ENCODE measurements around the gene CIP2A.

CIP2A gene

GRCh38 chr3:108509263-108509662 is 80.0 kb downstream of the CIP2A start:
- no peak for DNase-seq

- no peak for DNase-seq
Observed at GRCh38 chr3:108507902-108508301, 81.3 kb downstream of the CIP2A start.

GRCh38 chr3:108505811-108506210 is 83.4 kb downstream of the CIP2A start:
- no peak for DNase-seq

GRCh38 chr3:108503722-108504121 is 85.5 kb downstream of the CIP2A start:
- no peak for DNase-seq

- DNase-seq: no peak
Observed at GRCh38 chr3:108501535-108501934, 87.7 kb downstream of the CIP2A start.

GRCh38 chr3:108500728-108501127 is 88.5 kb downstream of the CIP2A start:
- no peak for DNase-seq
